Fibroblast of the conjunctiva (primary cell): ENCODE data around the gene AFAP1.

Source experiments
- DNase-seq: peaks from one replicate; pipeline ENCODE4 v3.0.0-alpha.2; 2010; ENCODE audit warnings: low read depth

AFAP1 gene

GRCh38 chr4:7769396-7770223, 170.1 kb downstream of the AFAP1 start:
- no peak for DNase-seq

- no peak for DNase-seq
Measured at GRCh38 chr4:7768736-7769135, 170.9 kb downstream of the AFAP1 start.

- no peak for DNase-seq
Measured at GRCh38 chr4:7767966-7768365, 171.7 kb downstream of the AFAP1 start.

GRCh38 chr4:7767526-7767925, 172.1 kb downstream of the AFAP1 start:
- no peak for DNase-seq

GRCh38 chr4:7766661-7767345, 172.9 kb downstream of the AFAP1 start:
- DNase-seq = no peak

GRCh38 chr4:7766086-7766485, 173.6 kb downstream of the AFAP1 start:
- DNase-seq = no peak

- no peak for DNase-seq
Measured at GRCh38 chr4:7765666-7766065, 174.0 kb downstream of the AFAP1 start.

- DNase-seq = no peak
Measured at GRCh38 chr4:7764466-7764865, 175.2 kb downstream of the AFAP1 start.

- DNase-seq = no peak
Measured at GRCh38 chr4:7763788-7764187, 175.9 kb downstream of the AFAP1 start.

- no peak for DNase-seq
Measured at GRCh38 chr4:7763106-7763505, 176.6 kb downstream of the AFAP1 start.

- DNase-seq = no peak
Measured at GRCh38 chr4:7762376-7763030, 177.2 kb downstream of the AFAP1 start.

- DNase-seq = peak; percentile 20
Measured at GRCh38 chr4:7761720-7762119, 177.9 kb downstream of the AFAP1 start.

GRCh38 chr4:7761312-7761711, 178.3 kb downstream of the AFAP1 start:
- DNase-seq = no peak

GRCh38 chr4:7760706-7761105, 179.0 kb downstream of the AFAP1 start:
- no peak for DNase-seq

GRCh38 chr4:7760228-7760627, 179.4 kb downstream of the AFAP1 start:
- DNase-seq = no peak

GRCh38 chr4:7759635-7760034, 180.0 kb downstream of the AFAP1 start:
- no peak for DNase-seq

- no peak for DNase-seq
Measured at GRCh38 chr4:7759216-7759615, 180.4 kb downstream of the AFAP1 start.

GRCh38 chr4:7758476-7758875, 181.2 kb downstream of the AFAP1 start:
- no peak for DNase-seq

GRCh38 chr4:7757501-7758471, 181.9 kb downstream of the AFAP1 start:
- DNase-seq = no peak

GRCh38 chr4:7756561-7757355, 182.9 kb downstream of the AFAP1 start:
- no peak for DNase-seq

GRCh38 chr4:7756071-7756470, 183.6 kb downstream of the AFAP1 start:
- no peak for DNase-seq
